GM18951 (cell line): ENCODE measurements around the gene MRAP2.
"Not testable (repeated sequence)": the region's sequence is repeated elsewhere in the genome, so short reads cannot be mapped to it uniquely, and the experiment has no call there.

Source experiments
- POLR2A ChIP-seq: IDR thresholded peaks from 4 replicates; pipeline ENCODE4 v1.6.1; 2011; ENCODE audit warnings: mild to moderate bottlenecking; ENCODE audit not compliant: insufficient read length, insufficient read depth; ENCODE audit errors: extremely low read depth
- in situ Hi-C: fragments of 300-500 bp; cut with MboI; formaldehyde crosslinking; loops from one replicate; pipeline ENCODE4 v1.12.0; 2022; ENCODE audit warnings: low sequenced_read_pairs, mixed read lengths, inconsistent platforms; ENCODE audit not compliant: unreplicated experiment

The MRAP2 gene

DNA sequence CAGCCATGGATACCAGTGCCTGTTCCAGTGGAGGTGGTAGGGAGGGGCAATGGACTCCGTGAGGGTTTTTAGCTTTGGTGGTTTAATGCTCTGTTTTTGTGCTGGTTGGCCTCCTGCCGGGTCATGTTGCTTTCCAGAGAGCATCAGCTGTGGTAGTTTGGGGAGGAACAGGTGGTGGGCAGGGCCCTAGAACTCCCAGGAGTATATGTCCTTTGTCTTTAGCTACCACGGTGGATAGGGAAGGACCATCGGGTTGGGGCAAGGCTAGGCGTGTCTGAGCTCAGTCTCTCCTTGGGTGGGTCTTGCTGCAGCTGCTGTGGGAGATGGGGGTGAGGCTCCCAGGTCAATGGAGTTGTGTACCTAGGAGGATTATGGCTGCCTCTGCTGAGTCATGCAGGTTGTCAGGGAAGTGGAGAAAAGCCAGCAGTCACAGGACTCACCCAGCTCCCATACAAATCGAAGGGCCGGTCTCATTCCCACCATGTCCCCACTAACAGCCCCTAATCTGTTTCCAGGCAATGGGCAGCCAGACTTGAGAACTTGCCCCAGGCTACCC is 38.9 kb downstream of the MRAP2 start:
- in situ Hi-C loops = no loop called here
- no peak for TF ChIP-seq POLR2A

DNA sequence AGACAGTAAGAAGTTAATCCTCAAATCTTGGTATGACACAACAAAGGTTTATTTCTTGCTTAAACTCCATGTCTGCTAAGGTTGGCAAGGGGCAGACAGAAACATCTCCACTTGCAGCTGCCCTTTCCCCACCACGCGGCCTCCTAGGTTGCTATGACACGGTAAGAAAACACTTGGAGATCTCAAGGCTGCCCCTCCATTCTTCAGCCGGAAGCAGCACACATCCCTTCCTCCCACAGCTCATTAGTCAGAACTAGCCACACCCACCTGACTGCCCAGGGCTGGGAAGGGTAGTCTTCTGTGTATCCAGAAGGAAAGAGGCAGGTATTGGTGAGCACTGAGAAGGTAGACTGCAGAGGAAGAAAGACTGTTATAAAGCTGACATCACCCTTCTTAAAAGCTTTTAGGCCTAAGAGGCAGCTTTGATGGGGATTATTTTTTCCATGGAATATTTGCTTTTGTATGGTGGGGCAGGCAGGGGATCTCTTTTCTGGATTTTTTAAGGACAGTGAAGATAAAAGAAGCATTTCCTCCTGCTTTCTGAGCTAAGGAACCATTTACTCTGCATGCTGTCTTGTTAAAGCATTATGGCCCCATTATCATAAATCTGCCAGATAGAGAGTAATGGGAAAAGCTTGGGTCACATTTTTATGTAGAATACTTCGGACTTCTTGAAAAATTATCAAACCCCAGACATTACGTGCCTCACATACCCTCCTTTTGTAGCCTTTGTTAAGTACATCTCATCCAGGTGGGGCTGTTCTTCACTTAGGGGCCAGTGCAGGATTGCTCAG is 41.6 kb downstream of the MRAP2 start:
- in situ Hi-C loops = no loop called here

DNA sequence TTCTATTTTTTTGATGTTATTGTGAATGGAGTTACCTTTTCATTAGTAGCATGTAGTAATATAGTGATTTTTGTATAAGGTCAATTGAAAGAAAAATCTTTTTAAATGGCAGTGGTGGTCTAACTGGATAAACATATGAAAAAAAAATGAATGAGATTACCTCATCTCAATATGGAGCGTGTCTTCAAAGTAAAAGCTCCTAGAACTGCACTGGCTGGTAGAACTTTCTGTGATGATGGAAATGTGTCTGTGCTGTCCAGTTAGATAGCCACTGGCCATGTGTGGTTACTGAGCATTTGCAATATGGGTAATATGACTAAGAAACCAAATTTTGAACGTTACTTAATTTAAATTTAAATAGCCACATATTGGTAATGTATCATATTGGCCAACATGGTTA is 44.1 kb downstream of the MRAP2 start:
- in situ Hi-C loops = no loop called here
- no peak for TF ChIP-seq POLR2A

More for the DNA sequence above, 41.6 kb downstream of the MRAP2 start:
- TF ChIP-seq POLR2A = no peak

GRCh38 chr6:84078335-84078734 is 44.8 kb downstream of the MRAP2 start:
- TF ChIP-seq POLR2A = no peak
- in situ Hi-C loops = no loop called here

DNA sequence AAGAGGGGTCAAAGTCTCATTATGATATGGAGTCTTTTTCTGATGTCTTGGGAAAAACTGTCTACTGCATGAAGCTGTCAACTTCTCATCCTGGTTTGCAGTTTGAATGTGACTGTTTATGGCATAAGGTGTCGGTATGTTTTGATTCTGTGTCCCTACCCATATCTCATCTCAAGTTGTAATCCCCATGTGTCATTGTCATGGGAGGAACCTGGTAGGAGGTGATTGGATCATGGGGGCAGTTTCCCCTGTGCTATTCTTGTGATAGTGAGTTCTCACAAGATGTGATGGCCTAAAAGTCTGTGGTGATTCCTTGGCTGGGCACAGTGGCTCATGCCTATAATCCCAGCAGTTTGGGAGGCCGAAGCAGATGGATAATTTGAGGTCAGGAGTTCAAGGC is 47.6 kb downstream of the MRAP2 start:
- in situ Hi-C loops = no loop called here
- TF ChIP-seq POLR2A = no peak

- no peak for TF ChIP-seq POLR2A
Measured at GRCh38 chr6:84082689-84083265, 49.2 kb downstream of the MRAP2 start.

GRCh38 chr6:84084705-84085104 is 51.1 kb downstream of the MRAP2 start:
- in situ Hi-C loops = not testable (repeated sequence)

More at GRCh38 chr6:84082689-84083265, 49.2 kb downstream of the MRAP2 start:
- in situ Hi-C loops = no loop called here

DNA sequence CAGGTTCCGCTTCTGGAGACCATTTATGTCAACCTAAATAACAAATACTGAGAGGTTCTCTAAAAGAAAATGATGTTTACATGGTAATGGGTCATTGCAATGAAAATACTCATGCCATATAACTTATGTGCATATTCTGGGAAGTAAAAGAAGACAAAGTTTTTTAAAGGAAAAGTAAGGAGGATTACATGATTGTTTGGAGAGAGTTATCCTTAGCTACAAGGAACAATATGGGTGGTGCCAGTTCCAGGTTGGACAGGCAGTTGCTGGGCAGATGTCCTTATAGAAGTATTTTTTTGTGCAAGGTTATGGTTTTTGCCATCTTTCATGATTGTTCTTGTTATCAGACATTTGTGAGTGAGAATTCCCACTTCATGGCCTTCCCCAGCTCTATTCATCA is 52.5 kb downstream of the MRAP2 start:
- in situ Hi-C loops = no loop called here
- no peak for TF ChIP-seq POLR2A

DNA sequence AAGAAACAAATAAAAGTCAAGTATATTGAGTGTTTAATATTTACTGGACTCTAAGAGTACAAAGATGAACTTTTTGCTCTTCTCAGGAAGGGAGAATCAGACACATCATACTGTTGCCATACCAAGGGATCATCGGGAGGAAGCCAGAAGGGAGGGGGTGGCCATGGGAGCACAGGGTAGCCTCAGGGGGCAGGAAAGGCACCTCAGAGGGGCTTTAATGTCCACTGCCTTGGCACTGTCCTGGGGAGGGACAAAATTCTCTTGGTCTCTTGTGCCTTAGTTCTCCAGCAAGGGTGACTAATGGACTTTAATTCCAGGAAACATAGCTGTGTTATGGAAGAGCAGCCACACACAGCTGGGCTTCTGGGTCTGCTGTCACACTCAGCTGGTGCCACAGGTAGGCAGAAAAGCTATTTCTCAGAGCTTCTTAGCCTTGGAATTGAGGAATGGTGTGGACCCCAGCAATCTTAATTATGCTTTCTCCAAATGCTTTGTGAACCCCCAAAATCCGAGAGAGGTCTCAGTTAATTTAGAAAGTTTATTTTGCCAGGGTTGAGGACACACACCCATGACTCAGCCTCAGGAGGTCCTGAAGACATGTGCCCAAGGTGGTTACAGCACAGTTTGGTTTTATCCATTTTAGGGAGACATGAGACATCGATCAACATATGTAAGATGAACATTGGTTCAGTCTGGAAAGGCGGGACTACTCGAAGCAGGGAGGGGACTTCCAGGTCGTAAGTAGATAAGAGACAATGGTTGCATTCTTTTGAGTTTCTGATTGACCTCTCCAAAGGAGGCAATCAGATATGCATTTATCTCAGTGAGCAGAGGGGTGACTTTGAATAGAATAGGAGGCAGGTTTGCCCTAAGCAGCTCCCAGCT is 53.2 kb downstream of the MRAP2 start:
- no peak for TF ChIP-seq POLR2A
- in situ Hi-C loops = no loop called here

DNA sequence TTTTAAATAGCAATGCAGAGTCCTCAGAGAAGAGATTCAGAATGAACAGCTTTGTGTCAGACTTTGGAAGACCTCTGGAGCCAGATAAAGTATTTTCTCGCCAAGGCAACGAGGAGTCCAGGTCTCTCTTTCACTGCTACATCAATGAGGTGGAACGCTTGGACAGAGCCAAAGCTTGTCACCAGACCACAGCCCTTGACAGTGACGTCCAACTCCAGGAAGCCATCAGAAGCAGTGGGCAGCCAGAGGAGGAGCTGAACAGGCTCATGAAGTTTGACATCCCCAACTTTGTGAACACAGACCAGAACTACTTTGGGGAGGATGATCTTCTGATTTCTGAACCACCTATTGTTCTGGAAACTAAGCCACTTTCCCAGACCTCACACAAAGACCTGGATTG is 55.5 kb downstream of the MRAP2 start:
- in situ Hi-C loops = no loop called here
- no peak for TF ChIP-seq POLR2A

- in situ Hi-C loops = no loop called here
- TF ChIP-seq POLR2A = no peak
Measured at GRCh38 chr6:84089552-84089951, 56.0 kb downstream of the MRAP2 start.

- TF ChIP-seq POLR2A = no peak
- in situ Hi-C loops = no loop called here
Measured at GRCh38 chr6:84093441-84094435, 60.2 kb downstream of the MRAP2 start.
